Left ventricle myocardium superior (tissue), 1 donor: ENCODE data around the gene PRKAG2. TPM values are rescaled to one million over a fixed set of nuclear protein-coding genes. Genes with fewer than 3 reads are reported as not detected.
A peak's percentile ranks its signal among the peaks of the same experiment; 100 is the strongest.
"Not testable (repeated sequence)": the region's sequence is repeated elsewhere in the genome, so short reads cannot be mapped to it uniquely, and the experiment has no call there.

ENCODE experiments used
- ATAC-seq: fragments of 200-7000 bp; cut with Tn5 transposase; one replicate; pipeline ENCODE4 v1.9.1; 2020; ENCODE audit warnings: mild to moderate bottlenecking, moderate library complexity
- DNase-seq: peaks from one replicate; pipeline ENCODE4 v3.0.0-alpha.2; 2020
- intact Hi-C: fragments of 100-400 bp; cut with micrococcal nuclease; formaldehyde crosslinking; loops from one replicate; pipeline ENCODE4 v1.11.0; 2022
- total RNA-seq: library from RNA; stranded (reverse); fragmentation: NEBNext Ultra II Directional; extraction: Animal tissue kit (Norgen Biotek cat#: 25700); gene quantifications from one replicate; pipeline ENCODE4 v1.2.1, GENCODE V29; 2021
- donor health status: DM: no; HTN: yes; CAD: no; lungs with severe emphysema.

The PRKAG2 gene
- total RNA-seq, 1 donor from 2014 or later, result 113 TPM

DNA sequence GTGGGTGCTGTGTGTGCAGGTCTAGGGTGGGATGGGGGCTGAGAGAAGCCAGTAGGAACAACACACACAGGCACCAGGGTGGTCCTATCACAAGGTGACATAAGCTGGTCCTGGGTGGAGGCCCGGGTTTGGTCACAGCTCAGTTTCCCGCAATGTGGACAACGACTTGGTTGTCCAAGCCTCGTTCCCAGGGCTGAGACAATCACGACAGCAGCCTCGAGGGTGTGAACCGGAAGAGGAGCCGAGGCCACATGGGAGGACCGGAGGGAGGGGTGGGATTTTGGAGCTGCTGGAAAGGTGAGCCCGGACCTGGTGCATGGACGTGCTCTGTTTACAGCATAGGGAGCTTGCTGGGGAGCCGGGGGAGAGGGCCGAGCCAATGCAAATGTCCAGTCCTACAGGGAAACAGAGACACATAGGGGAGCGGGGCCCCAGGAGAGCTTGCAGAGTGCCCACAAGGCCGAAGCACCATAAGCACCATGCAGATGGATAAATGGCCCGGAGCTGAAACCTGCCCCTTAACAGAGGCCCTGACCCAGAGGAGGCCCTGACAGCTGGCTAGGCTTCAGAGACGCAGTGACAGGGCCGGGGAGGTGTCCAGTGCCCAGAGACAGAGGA, 92.8 kb downstream of the PRKAG2 start:
- DNase-seq, result no peak
- intact Hi-C loops, result no loop called here

DNA sequence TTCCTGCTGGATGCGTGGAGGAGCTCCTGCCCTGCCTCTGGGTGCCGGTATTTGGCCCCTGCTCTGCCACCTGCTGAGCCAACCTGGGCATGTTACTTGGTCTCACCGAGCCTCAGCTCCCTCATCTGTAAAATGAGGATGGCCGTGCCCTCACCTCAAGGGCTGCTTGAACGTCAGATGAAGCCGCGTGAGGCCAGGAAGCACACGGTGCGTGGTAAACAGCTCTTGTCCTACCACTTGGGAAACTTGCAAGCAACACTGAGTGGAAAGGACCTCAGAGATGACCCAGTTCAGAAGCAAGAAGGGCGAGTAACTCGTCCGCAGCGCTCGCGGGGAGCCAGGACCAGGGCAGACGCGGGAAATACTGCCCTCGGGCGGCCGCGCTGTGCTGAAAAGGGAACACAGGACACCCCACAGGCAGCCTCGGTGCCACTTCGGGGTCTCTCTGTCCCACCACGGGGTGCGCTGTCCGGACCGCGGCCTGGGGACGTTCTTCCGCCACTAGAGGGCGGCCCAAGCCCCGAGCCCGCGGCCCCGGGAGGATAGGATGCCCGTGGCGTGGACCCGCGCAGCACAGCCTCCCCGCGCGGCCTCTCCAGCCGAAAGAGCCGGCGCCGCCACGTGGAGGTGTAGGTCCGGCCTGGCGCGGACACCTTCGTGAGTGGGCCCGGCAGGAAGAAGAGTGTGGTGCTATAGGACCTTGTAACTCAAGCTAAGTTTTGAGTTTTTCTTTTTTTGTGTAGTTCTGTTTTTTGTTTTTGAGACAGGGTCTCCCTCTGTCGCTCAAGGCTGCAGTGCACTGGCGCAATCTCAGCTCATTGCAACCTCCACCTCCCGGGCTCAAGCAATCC, 94.1 kb downstream of the PRKAG2 start:
- intact Hi-C loops, result no loop called here
- peak; percentile 93 for ATAC-seq
- DNase-seq, result peak; percentile 87

More for the DNA sequence above, 92.8 kb downstream of the PRKAG2 start:
- no peak for ATAC-seq

DNA sequence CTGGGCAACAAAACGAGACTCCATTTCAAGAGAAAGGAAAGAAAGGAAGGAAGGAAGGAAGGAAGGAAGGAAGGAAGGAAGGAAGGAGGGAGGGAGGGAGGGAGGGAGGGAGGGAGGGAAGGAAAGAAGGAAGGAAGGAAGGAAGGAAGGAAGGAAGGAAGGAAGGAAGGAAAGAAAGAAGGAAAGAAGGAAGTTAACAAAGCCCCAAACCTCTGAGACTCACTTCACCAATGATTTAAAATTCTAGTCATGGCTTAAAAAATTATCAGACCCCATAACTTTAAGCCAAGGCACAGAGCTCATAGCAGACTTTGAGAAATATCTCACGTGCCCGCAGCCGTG, 94.7 kb downstream of the PRKAG2 start:
- DNase-seq, ATAC-seq, intact Hi-C loops: not testable (repeated sequence)

DNA sequence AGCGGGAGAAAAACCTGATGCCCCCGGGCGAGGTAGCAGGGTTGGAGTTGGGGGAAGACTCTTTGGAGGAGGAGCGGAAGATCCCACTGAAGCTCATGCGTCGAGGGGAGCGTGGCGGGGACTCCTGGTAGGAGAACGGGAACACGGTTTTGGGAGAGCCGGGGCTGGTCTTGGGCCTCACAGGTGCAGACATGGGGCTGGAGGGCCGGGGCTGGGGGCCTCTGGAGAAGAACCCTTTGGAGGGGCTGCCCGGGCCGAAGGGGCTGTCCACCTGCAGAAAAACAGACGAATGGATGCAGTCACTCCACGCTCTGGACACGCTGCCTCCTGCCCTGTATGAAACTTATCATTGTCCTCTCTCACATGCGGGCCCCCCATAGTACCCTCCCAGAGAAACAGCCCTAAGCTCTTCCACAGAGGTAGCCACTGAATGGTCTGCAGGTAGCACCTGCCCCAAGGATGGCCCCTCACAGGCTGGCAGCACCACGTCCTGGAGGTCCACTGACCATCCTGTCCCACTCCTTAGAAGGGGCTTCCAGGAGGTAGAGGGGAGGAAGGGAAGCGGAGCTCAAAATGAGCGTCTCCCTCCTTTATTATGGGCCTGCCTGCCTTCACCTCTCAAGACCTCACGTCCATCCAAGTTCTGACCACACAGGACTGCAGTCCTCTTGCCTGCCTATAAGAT, 95.6 kb downstream of the PRKAG2 start:
- intact Hi-C loops, result no loop called here

DNA sequence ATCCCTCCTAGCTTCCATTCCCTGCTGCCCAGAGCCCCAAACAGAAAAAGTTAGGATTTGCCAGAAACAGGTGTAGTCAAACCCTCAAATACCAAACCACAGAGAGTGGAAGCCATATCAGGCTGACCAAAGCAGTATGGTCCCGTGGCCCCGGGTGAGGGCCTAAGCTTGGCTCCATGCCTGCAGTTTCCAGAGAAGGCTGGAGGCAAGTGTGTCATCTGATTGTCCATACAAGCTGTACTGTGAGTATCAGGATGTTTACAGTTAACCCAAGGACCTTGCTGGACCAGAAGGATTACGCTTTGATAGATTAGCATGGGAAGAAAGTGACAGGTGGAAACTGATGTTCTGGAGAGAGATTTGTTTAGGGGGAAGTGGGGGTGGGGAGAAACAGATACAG, 96.3 kb downstream of the PRKAG2 start:
- no peak for DNase-seq
- intact Hi-C loops, result no loop called here
- no peak for ATAC-seq

More for the DNA sequence above, 95.6 kb downstream of the PRKAG2 start:
- ATAC-seq, result no peak
- no peak for DNase-seq

DNA sequence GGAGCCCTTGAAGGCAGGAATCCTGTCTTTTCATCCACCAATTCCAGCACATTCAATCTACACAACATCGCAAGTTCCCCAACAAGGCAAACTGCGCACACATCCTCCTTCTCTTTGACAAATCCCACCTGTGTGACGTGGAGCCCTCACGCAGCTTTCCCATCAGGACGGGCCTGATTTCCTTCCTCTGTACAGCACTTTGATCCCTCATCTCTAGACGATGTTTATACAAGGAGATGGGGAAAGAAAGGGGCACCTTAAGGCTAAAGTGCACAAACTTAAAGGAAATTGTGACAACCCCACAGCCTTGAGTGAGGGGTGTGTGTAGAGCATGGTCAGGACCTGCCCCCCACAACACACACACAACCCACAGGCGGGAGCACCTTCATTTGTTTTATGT, 97.2 kb downstream of the PRKAG2 start:
- DNase-seq (no peak), ATAC-seq (no peak)
- intact Hi-C loops, result no loop called here

DNA sequence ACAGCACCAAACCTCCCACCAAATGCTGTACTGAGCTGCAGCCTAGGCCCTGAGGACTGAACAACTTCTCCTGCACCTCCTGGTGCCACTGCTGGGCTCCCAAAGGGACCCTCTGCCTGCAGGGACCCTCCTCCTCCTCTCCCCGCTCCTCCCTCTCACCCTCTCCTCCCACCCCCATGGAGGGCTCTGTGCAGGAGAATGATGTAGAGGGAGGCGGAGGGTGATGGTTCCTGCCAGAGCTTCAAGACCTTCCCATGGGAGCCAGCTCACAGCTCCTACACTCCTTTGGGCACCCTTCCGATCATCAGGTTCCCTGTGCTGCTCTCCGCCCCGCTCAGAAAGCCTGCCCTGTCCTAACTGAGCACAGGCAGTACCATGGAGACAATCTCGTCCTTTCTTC, 97.7 kb downstream of the PRKAG2 start:
- ATAC-seq (no peak), DNase-seq (no peak)
- intact Hi-C loops, result no loop called here

DNA sequence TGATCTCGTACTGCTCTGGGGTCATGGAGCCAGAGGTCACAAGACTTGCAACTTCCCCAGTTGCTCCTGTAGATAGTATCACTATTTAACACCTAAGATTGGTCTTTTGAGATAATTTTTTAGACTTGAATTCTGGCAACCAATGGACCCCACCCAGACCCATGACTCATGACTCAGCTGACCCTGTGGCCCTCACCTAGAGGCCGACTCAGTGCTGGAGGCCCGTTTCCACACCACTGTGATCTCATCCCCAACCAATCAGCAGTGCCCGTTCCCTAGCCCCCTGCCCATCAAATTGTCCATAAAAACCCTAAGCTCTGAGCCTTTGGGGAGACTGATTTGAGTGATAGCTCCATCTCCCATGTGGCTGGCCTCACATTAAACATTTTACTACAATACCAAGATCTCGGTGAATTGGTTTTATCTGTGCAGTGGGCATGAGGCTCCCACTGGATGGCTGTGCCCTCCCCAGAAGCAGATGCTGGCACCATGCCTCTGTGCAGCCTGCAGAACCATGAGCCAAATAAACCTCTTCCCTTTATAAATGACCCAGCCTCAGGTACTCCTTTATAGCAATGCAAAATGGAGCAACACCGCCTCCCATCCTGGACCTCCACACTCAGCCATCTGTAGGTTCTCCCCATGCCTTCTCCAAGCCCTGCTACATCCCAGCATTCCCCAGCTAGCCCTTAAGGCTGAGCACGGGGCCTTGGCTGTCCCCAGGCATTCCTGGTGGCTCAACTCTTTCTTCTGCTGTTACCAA, 98.8 kb downstream of the PRKAG2 start:
- DNase-seq (no peak), ATAC-seq (no peak)
- intact Hi-C loops, result no loop called here

DNA sequence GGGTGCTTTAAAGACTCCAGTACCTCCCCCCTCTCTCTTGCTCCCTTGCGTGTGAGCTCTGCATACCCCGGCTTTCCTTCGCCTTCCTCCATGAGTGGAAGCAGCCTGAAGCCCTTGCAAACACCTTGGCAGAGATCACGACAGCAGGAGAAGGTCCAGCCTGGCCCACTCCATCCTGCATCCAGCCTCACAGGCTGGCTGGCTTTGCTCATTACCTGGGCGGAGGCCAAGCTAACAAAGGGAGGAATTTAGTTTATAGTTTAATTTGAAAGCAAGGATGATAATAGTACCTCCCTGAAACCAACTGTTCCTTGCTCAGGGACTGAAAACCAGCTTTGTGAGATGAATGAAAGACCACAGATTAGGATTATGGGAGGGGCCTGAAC, 99.4 kb downstream of the PRKAG2 start:
- intact Hi-C loops, result no loop called here
- ATAC-seq (no peak), DNase-seq (no peak)

DNA sequence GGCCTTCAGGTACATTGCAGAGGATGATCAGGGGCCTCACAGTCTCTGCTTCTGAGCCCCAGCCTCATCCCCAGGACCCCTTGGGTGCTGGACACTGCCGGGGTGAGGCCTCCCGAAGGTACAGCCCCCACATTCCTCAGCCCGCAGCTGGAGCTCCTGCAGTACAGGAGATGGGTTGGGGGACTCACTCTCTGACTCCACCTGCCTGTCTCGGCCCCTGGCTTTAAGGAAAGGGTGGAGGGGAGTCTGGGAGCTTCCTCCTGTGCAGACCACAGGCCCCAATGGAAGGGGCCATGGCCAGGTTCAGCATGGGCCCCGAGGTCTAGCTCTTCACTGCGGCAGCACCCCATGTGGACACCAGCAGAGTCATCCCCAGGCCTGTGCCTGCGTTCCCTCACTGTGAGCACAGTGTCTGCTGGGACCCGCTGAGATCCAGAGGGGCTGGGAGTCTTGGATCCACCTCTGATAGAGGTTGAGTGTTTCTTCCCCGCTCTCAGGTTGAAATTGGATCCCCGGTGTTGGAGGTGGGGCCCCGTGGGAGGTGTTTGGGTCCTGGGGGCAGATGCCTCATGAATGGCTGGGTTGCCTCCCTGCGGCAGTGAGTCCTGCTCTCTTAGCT, 99.9 kb downstream of the PRKAG2 start:
- intact Hi-C loops, result no loop called here
- DNase-seq, result no peak
- no peak for ATAC-seq

DNA sequence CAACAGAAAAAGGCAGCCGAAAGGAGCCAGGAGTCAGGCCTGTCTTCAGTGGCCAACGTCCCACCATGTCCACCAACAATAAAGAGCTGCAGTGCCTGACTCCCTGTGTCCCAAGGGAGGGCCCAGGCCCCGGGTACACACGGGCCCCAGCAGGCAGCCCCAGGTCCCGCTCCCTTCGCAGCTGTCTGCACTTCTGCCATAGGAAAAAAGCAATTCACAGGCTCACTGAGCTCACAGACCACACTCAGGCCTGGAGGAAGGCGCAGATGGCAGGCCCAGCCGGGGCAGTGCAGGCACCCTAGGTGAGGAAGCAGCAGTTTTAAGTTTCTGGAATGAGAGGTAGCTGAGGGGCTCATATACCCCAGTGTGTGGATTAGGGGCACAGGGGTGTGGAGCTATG, 100.5 kb downstream of the PRKAG2 start:
- DNase-seq (no peak), ATAC-seq (no peak)
- intact Hi-C loops, result no loop called here

DNA sequence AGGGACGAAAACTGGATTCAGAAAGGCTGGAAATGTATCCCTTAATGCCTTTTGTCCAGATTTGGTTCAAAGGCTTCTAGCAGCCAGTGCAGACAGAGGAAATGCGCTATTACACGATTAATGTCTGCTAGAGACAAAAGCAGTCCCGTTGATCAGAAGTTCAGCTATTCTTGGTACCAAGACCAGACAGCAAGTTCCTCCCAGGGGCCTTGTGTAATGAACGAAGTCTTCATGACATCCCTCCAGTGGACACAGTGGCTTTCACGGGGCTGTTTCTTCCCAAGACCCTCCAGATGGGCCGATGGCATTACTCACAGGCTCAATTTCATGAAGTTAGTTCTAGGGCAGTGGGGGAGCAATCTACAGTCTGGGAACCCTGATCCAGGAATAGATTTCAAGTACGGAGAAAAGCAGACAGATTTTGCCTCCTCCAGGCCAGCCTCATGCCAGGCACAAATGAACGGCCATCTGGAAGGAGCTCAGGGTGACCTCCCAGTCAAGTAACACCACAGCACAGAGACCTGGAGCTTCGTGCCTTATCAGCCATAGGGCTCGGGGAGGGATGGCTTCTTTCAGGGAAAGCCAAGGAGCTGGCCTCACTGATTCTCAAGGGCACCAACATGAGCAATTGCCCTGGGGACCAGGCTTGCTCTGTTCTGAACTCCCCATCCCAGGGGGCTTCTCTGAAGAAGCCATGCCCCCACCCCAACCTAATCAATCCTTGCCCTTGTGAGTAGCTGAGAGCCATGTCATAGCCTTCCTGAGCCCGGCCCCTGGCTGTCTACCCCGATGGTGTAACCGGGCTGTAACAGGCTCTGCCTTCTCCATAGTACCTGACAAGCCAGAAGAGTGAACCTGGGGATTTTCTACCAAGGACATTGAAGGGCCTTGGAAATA, 101.1 kb downstream of the PRKAG2 start:
- intact Hi-C loops, result no loop called here
- DNase-seq (no peak), ATAC-seq (no peak)

DNA sequence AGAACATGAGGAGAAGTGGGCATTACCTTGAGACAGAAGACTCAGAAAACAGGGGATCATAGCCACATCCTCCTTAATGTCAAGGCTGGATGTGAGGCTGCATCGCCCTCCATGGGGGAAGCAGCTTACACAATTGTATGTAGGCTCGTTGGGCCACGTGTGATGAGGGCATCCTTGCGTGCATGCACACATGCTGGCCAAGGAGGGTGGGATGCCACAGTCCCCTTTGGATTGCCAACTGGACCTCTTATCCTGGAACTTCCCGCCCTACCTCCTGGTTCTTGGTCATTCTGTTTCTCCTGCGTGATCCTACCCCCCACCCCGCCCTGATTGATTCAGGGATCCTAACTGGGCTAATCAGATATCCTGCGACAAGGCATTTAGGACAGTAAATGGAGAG, 102.0 kb downstream of the PRKAG2 start:
- ATAC-seq (no peak), DNase-seq (no peak)
- intact Hi-C loops, result no loop called here

DNA sequence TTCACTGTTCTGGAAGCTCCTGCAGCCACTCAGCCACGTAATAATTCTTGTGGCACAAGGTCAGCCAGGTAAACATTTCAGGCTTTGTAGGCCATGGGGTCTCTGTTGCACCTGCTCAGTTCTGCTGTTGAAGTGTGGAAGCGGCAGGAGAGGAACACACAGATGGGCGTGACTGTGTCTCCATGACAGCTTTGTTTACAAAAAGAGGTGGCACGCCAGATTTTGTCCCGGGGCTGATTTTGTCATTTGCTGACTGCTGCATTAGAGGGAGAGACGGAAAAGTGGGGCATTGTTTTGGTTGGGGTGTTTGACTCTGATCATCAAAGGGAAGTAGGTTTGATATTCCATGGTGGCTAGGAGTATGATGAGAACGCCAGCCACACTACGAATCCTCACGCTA, 103.1 kb downstream of the PRKAG2 start:
- intact Hi-C loops, result no loop called here
- DNase-seq (no peak), ATAC-seq (no peak)

DNA sequence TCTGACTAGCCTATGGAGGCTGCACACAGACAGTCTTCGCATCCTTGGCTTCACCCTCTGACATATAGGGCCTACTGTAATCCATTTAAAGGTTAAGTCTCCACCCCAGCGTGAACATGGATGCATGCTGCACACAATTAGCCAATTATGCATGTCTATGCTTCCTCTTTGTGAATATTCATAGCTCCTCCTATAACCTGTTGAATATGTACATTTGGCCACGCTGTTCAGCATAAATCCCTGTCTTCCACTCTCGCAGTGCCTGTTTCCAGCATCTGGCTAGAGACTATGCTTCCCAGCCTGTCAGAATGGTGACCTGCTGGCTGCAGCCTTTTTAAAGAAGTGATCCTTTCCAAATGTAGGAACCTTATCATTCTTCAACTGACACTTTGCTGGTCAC, 106.7 kb downstream of the PRKAG2 start:
- DNase-seq (no peak), ATAC-seq (no peak)
- intact Hi-C loops, result no loop called here

DNA sequence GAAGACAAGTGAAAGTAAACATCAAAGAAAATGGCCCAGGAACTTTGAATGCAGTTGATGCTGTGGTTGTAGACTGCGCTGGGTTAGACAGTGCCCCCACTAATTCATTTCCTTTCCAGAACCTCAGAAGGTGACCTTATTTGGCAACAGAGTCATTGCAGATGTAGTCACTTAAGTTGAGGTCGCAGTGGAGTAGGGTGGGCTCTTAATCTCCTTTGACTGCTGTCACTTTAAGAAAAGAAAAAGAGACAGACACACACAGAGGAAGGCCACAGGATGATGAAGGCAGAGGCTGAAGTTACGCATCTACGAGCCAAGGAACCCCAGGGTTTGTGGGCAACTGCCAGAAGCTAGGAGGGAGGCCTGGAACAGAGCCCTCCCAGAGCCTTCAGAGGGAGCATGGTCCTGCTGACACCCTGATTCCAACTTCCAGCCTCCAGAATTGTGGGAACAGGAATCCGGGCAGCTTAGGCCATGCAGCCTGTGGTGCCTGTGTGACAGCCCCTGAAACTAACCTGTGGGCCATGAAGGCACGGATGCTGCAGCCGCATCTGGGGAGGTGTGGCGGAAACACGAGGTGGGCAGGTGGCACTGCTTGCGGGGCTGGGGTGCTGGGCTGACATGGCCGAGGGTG, 107.6 kb downstream of the PRKAG2 start:
- intact Hi-C loops, result no loop called here
- DNase-seq, result no peak
- no peak for ATAC-seq

DNA sequence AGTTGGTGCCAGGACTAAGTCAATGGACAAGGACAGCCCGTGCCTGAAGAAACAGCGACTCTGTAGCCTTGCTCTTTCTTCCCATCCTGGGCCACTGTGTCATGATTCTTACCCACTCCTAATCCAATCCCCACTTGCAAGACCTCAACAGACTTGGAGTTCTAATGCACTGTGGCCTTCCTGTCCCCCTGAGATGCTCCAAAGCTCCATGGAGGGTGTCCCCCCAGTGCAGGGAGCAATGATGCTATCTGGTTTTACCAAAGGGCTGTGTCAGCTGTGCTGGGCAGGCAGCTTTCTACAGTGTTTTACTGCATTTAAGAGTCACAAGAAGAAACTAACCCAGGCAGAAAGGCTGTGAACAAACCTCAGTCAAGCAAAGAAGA, 108.1 kb downstream of the PRKAG2 start:
- DNase-seq (no peak), ATAC-seq (no peak)
- intact Hi-C loops, result no loop called here

DNA sequence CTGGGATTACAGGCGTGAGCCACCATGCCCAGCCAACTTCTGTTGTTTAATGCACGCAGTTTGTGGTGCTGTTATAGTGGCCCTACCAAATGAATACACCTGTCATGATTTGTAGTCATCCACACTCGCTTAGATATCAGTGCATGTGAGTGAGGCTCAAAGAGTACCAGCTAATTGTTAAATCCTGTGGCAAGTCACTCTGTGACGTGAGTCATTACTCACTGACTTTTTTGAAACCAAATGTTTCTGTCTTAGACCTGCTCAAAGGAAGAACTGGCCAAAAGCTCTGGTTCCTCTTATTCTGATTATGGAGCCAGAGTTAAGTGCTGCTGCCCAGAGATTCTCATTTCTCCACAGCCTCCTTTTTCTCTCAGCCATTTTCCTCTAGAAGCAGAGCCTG, 109.4 kb downstream of the PRKAG2 start:
- intact Hi-C loops, result no loop called here
- ATAC-seq (no peak), DNase-seq (no peak)
